Prostate gland (tissue), 2 donors: ENCODE results near the gene AKAP7. TPM values are rescaled to one million over a fixed set of nuclear protein-coding genes. Genes with fewer than 3 reads are reported as not detected.

ENCODE experiments used
- DNase-seq: peaks from one replicate; pipeline ENCODE4 v3.0.0-alpha.2; 2019; ENCODE audit warnings: low spot score
- H3K27ac ChIP-seq, 2 donors: fragments of 200-600 bp; sonication (generic); 2 replicates each; pipeline ENCODE4 v1.5.1; 2017 to 2019
- H3K27me3 ChIP-seq: fragments of 200-600 bp; sonication (generic); replicated peaks from 2 replicates; pipeline ENCODE4 v1.5.1; 2019; ENCODE audit not compliant: insufficient read depth
- H3K36me3 ChIP-seq, 2 donors: fragments of 200-600 bp; sonication (generic); 1 replicate in 1 of 2; 2 replicates in 1 of 2; pipeline versions ENCODE4 v1.5.1 to v1.8.1; 2017 to 2019
- H3K4me1 ChIP-seq: fragments of 200-600 bp; sonication (generic); replicated peaks from 2 replicates; pipeline ENCODE4 v1.5.1; 2019
- H3K4me3 ChIP-seq, 2 donors: fragments of 200-600 bp; sonication (generic); 2 replicates each; pipeline ENCODE4 v1.5.1; 2017 to 2019
- H3K9me3 ChIP-seq: fragments of 200-600 bp; sonication (generic); 2 replicates; pipeline ENCODE4 v1.5.1; 2017
- CTCF ChIP-seq, 4 experiments: fragments of 200-600 bp in 2 of 4; fragments of 450-650 bp in 2 of 4; sonication (generic) in 2 of 4; IDR thresholded peaks; 1 replicate in 3 of 4; 2 replicates in 1 of 4; pipeline ENCODE4 v1.5.1; 2016 to 2019; ENCODE audit warnings: antibody characterized with exemption in 4 of 4, mild to moderate bottlenecking in 2 of 4, moderate library complexity in 2 of 4
- POLR2A ChIP-seq: fragments of 450-650 bp; IDR thresholded peaks from one replicate; pipeline ENCODE4 v1.6.1; 2016; ENCODE audit warnings: antibody characterized with exemption, mild to moderate bottlenecking
- POLR2AphosphoS5 ChIP-seq: sonication (generic); formaldehyde crosslinking; IDR thresholded peaks from one replicate; pipeline ENCODE4 v1.6.1; 2017; ENCODE audit warnings: antibody characterized with exemption
- WGBS: methylation state at CpG from one replicate; pipeline ENCODE4 v1.1.5; 2018; 5-methylcytosine and 5-hydroxymethylcytosine counted together
- intact Hi-C: fragments of 100-400 bp; cut with DNase I; formaldehyde crosslinking; loops from one replicate; pipeline ENCODE4 v1.14.2; 2022
- total RNA-seq, 2 donors: library from RNA; depleted of rRNA; stranded (reverse); fragments of >200 nt; gene quantifications; one replicate each; pipeline ENCODE4 v1.1.0, GENCODE V29; 2016

The AKAP7 gene
- total RNA-seq, 2 donors from 2014 or later, result 23.7 to 34.3 TPM

GRCh38 chr6:131206463-131207251 lies 71.4 kb downstream of the AKAP7 start:
- Histone ChIP-seq H3K4me3 (no peak overlapping the region), H3K27ac (no peak overlapping the region), H3K4me1 (no peaks in the 10 kb centered on the region), H3K36me3 (no peaks in the 10 kb centered on the region), H3K9me3 (no peaks in the 10 kb centered on the region), H3K27me3 (no peaks in the 10 kb centered on the region)
- TF ChIP-seq CTCF (IDR thresholded peaks at IDR 0.05), result no peak
- no peak for TF ChIP-seq POLR2AphosphoS5
- TF ChIP-seq POLR2A, result no peak
- DNase-seq, result no peak
- intact Hi-C loops, result loop anchor here (10.0 kb wide), 1 partner anchor 328 kb away; no protein-coding TSS in a partner anchor
- WGBS, result 79% methylated on average over 2 of the region's 2 CpGs

GRCh38 chr6:131208787-131209186 lies 73.5 kb downstream of the AKAP7 start:
- H3K36me3 ChIP-seq, result no peaks in the 10 kb centered on the region
- no peak overlapping the region for H3K4me3 ChIP-seq
- no peaks in the 10 kb centered on the region for H3K9me3 ChIP-seq
- no peaks in the 10 kb centered on the region for H3K27me3 ChIP-seq
- intact Hi-C loops, result loop anchor here (10.0 kb wide), 1 partner anchor 326 kb away; no protein-coding TSS in a partner anchor
- no peak for TF ChIP-seq CTCF (IDR thresholded peaks at IDR 0.05)
- TF ChIP-seq POLR2A, result no peak
- no peak for TF ChIP-seq POLR2AphosphoS5
- H3K4me1 ChIP-seq, result no peaks in the 10 kb centered on the region
- DNase-seq, result no peak
- no peak overlapping the region for H3K27ac ChIP-seq
- WGBS, result 50% methylated on average over 1 of the region's 1 CpG

GRCh38 chr6:131210469-131210868 lies 75.2 kb downstream of the AKAP7 start:
- Histone ChIP-seq H3K9me3 (no peaks in the 10 kb centered on the region), H3K4me1 (no peaks in the 10 kb centered on the region), H3K27me3 (no peaks in the 10 kb centered on the region), H3K27ac (no peak overlapping the region), H3K36me3 (no peaks in the 10 kb centered on the region), H3K4me3 (no peak overlapping the region)
- intact Hi-C loops, result no loop called here
- no peak for DNase-seq
- no peak for TF ChIP-seq POLR2AphosphoS5
- TF ChIP-seq CTCF (IDR thresholded peaks at IDR 0.05), result no peak
- TF ChIP-seq POLR2A, result no peak
- WGBS, result 92% methylated on average over 2 of the region's 2 CpGs

- intact Hi-C loops, result no loop called here
- H3K27me3 ChIP-seq, result no peaks in the 10 kb centered on the region
- TF ChIP-seq POLR2AphosphoS5 (no peak), POLR2A (no peak), CTCF (IDR thresholded peaks at IDR 0.05) (no peak)
- no peaks in the 10 kb centered on the region for H3K36me3 ChIP-seq
- WGBS, result 78% methylated on average over 5 of the region's 5 CpGs
- H3K4me3 ChIP-seq, result no peak overlapping the region
- no peak for DNase-seq
- H3K9me3 ChIP-seq, result no peaks in the 10 kb centered on the region
- H3K4me1 ChIP-seq, result no peaks in the 10 kb centered on the region
- no peak overlapping the region for H3K27ac ChIP-seq
These were observed 76.8 kb downstream of the AKAP7 start for GRCh38 chr6:131212024-131212423.

- TF ChIP-seq CTCF (IDR thresholded peaks at IDR 0.05) (no peak), POLR2A (no peak), POLR2AphosphoS5 (no peak)
- Histone ChIP-seq H3K36me3 (no peaks in the 10 kb centered on the region), H3K4me3 (no peak overlapping the region), H3K27me3 (no peaks in the 10 kb centered on the region), H3K9me3 (no peaks in the 10 kb centered on the region), H3K4me1 (no peaks in the 10 kb centered on the region), H3K27ac (no peak overlapping the region)
- intact Hi-C loops, result no loop called here
- 83% methylated on average over 1 of the region's 1 CpG for WGBS
- DNase-seq, result no peak
These were observed 77.6 kb downstream of the AKAP7 start for GRCh38 chr6:131212913-131213312.
